Measurements from ENCODE around the gene NRG3.

Gene NRG3

DNA sequence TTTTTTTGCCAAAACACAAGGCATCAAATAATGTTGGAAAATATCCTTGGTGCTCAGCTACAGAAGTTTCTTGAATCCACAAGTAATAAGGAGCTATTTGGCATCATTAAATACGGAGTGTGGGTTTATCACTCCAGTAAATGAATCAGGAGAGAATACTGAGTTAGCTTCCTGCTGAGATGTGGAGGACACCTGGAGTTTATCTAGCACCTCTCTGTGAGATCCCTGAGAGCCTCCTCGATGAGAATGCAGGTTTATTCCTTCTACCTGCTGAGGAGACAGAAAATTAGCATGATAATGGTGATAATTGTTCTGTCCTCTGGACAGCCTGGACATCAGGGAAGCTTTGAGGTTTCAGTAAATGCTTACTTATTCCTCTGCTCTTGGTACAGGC lies 40.5 kb downstream of the NRG3 start:
- no peak overlapping the region for H3K4me3 ChIP-seq (replicated peaks; ENCODE audit: low read depth, low read length)
- TF ChIP-seq, protein P1, sequence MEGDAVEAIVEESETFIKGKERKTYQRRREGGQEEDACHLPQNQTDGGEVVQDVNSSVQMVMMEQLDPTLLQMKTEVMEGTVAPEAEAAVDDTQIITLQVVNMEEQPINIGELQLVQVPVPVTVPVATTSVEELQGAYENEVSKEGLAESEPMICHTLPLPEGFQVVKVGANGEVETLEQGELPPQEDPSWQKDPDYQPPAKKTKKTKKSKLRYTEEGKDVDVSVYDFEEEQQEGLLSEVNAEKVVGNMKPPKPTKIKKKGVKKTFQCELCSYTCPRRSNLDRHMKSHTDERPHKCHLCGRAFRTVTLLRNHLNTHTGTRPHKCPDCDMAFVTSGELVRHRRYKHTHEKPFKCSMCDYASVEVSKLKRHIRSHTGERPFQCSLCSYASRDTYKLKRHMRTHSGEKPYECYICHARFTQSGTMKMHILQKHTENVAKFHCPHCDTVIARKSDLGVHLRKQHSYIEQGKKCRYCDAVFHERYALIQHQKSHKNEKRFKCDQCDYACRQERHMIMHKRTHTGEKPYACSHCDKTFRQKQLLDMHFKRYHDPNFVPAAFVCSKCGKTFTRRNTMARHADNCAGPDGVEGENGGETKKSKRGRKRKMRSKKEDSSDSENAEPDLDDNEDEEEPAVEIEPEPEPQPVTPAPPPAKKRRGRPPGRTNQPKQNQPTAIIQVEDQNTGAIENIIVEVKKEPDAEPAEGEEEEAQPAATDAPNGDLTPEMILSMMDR (IDR thresholded peaks at IDR 0.05; ENCODE audit: low read depth, low read length, missing control alignments), result no peak
- DNase-seq (ENCODE audit: extremely low read depth, low read depth), result no peak

DNA sequence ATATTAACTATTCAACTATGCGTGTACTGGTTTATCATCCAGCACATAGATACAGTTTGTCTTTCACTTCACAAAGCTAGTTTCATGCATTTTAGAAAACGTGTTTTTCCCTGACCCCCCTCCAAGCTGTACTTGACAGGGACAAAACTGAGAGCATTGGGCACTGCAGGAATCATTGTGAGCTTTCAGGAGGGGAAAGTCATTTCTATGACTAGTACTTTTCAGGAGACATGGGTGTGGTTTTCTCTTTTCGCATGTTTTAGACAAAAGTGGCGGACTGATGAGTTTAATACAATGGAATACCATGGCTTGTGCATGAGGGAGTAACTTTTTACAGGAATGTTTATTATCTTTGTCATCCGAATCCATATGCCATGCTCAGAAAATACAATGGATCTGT lies 42.7 kb downstream of the NRG3 start:
- no peak for DNase-seq (ENCODE audit: extremely low read depth, low read depth)
- no peak overlapping the region for H3K4me3 ChIP-seq (replicated peaks; ENCODE audit: low read depth, low read length)
- TF ChIP-seq, protein P1 (IDR thresholded peaks at IDR 0.05; ENCODE audit: low read depth, low read length, missing control alignments), result no peak

DNA sequence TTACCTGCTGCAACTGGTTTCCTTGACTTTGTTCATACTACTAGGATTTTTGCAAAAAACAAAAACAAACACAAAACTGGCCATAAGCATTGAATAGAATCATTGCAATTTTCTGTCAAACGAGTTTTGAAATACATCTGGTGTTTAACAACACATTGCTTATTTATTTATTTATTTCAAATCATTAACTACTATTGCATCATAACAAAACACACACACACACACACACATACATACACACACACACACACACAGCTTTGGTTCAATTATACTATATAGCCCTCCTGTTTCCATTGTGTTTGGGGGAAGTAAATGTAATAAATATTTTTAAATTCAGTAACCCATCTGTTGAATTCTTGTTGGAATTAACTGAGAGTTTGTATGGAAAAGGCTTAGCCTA lies 43.8 kb downstream of the NRG3 start:
- TF ChIP-seq, protein P1 (IDR thresholded peaks at IDR 0.05; ENCODE audit: low read depth, low read length, missing control alignments), result no peak
- no peak overlapping the region for H3K4me3 ChIP-seq (replicated peaks; ENCODE audit: low read depth, low read length)
- no peak for DNase-seq (ENCODE audit: extremely low read depth, low read depth)

DNA sequence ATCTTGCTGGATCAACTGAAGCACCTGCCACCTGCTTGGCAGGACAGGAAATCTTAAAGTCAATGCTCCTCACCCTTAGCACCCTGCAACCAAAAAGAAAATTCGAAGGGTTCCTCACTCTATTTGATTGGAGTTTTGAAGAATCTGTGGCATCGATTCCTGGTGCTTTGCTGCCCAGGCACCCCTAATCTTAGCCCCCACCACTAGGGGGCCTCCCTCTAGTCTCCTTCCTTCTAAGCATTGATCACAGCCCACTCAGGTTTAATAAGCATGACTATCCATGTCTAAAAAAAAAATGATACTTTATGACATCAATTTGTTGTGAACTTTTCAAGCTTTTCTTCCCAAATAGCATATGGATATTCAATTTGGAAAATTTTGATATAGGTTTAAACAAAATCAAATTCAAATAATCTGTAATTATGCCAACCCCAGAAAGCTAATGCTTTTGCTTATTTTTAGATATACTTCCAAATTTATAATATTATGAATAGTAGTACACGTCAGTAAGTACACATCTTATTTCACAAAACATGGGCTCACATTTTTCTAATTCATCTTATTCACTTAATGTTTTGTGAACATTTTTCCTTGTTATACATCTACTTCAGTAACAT lies 45.3 kb downstream of the NRG3 start:
- DNase-seq (ENCODE audit: extremely low read depth, low read depth), result no peak
- H3K4me3 ChIP-seq (replicated peaks; ENCODE audit: low read depth, low read length), result no peak overlapping the region
- TF ChIP-seq, protein P1 (IDR thresholded peaks at IDR 0.05; ENCODE audit: low read depth, low read length, missing control alignments), result peak; percentile 27

DNA sequence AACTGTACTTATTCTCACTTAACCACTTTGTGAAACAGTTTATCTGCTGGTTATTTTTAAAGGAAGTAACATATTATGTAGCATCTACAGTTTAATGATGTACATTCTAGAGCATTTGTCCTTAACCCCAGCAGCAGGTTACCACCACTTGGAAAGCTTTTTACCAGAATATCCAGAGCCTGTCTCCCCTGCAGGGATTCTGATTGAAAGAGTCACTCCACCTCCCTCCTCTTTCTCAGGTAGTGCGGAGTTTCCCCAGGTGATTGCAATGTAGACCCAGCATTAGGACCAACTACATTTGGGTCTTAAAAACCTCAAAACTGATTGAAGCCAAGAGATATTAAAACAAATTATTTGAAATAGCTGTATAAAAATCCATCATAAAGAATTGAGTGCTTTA lies 53.1 kb downstream of the NRG3 start:
- no peak overlapping the region for H3K4me3 ChIP-seq (replicated peaks; ENCODE audit: low read depth, low read length)
- no peak for DNase-seq (ENCODE audit: extremely low read depth, low read depth)
- TF ChIP-seq, protein P1 (IDR thresholded peaks at IDR 0.05; ENCODE audit: low read depth, low read length, missing control alignments), result no peak

DNA sequence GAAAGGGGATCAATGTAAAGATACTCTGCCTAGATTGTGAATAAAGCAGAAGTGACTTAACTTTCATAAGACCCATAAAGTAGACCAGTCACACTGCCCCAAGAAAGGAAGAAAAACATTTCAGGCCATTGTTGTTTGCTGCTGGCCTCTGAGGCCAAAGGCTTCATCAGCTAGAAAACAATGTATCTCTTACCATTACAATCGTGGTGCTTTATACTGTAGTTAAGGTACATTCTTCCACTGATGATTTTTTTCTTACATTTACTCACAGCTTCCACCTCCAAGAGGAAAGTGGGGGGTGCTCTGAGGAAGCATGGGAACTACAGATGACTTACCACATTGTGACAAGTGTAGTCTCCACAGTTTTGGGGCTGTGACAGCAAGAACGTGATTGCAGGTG lies 68.6 kb downstream of the NRG3 start:
- TF ChIP-seq, protein P1 (IDR thresholded peaks at IDR 0.05; ENCODE audit: low read depth, low read length, missing control alignments), result no peak
- H3K4me3 ChIP-seq (replicated peaks; ENCODE audit: low read depth, low read length), result no peak overlapping the region
- no peak for DNase-seq (ENCODE audit: extremely low read depth, low read depth)

DNA sequence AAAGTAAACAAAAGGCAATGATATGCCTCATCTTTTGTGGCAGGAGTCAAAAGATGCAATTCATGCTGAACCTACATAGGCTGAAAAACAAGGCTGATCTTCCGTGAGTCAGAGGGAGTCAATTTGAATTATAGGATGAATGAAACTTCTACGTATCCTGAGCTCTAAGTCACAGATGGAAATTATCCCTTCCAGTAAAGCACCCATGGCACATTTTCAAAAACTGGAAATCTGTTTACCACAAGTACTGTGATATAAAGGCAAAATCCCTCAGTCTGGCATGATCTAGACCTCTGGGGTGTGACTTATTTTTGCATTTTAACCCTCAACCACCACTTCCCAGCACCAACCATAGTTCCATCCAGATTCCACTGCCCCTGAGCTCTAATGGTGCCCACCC lies 69.6 kb downstream of the NRG3 start:
- no peak for DNase-seq (ENCODE audit: extremely low read depth, low read depth)
- TF ChIP-seq, protein P1 (IDR thresholded peaks at IDR 0.05; ENCODE audit: low read depth, low read length, missing control alignments), result no peak
- no peak overlapping the region for H3K4me3 ChIP-seq (replicated peaks; ENCODE audit: low read depth, low read length)
